ENCODE data around the gene GTF2H4.

The GTF2H4 gene

DNA sequence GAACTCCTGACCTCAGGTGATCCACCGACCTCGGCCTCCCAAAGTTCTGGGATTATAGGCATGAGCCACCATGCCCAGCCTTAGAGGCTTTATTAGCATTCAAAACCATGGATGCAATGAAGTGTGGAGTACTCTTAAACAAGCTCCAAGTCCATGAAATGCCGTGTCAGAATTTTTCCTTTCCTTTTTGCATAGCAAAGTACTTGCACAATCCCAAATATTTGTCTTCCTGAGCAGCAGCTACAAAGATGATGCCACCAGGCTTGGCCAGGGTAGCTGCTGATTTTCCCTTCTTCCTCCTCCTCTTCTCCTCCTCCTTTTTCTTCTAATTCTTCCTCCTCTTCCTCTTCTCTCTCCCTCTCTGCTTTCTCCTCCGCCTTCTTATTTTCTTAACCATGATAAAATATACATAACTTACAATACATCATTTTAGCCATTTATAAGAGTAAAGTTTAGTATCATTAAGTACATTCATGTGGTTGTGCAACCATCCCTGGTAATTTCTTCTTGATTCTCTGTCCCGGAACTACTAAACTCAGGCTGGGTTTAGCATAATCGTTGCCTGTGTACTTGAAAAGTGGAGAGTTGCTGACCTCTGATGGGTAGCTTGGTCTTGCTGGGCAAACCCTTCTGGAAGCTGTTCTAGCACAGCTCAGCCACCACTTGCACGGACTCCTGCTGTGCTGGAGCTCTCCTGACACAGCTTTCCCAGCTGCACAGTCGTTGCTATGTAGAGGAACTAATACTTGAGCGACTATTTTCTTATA, 53.1 kb downstream of the GTF2H4 start:
- no peak for DNase-seq

DNA sequence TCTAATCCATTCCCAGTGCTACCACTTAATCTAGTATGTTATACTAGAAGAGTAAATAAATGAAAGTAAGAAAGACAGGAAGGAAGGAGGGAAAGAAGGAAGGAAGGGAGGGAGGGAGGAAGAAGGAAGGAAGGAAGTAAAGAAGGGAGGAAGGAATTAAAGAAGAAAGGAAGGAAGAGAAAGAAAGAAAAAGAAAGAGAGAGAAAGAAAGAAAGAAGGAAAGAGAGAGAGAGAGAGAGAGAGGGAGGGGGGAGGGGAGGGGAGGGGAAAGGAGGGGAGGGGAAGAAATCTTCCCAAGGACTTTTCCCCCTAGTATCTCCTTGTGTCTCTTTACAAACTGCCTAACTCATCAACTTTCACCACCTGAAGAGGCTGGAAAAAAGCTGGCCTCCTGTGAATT, 54.7 kb downstream of the GTF2H4 start:
- DNase-seq, result no peak

DNA sequence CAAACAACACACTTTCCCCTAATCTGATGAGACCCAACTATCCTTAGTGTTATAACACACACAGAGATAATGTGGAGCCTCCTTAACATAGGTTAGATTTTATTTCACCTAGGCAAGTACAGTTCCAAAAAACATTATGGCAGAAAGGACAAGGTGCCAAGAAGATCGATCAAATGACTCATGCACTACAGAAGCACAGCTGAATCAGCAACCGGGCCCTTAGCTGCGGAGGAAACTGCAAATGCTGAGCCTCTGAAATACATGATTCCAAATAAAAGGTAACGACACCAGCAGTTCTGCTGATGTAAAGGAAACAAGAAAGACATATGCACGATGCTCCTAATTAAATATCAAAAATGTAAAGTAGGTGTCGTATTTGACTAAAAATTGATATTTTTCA, 55.6 kb downstream of the GTF2H4 start:
- DNase-seq, result no peak

Data from NCI-H2081 treated with DMSO at 0.1 percent for 48 hours (cell line).